AG09319 (cell line): ENCODE data around the gene ARHGAP15.

Experiments used
- DNase-seq: peaks from one replicate; pipeline ENCODE4 v3.0.0-alpha.2; 2010; ENCODE audit warnings: low read depth; ENCODE audit errors: extremely low read depth
- CTCF ChIP-seq: IDR thresholded peaks from 2 replicates; pipeline ENCODE4 v1.5.1; 2011; ENCODE audit warnings: low read depth, mild to moderate bottlenecking, inconsistent platforms, low read length, moderate library complexity

The ARHGAP15 gene

GRCh38 chr2:143175438-143175837, 46.2 kb downstream of the ARHGAP15 start:
- no peak for DNase-seq
- TF ChIP-seq CTCF: no peak

DNA sequence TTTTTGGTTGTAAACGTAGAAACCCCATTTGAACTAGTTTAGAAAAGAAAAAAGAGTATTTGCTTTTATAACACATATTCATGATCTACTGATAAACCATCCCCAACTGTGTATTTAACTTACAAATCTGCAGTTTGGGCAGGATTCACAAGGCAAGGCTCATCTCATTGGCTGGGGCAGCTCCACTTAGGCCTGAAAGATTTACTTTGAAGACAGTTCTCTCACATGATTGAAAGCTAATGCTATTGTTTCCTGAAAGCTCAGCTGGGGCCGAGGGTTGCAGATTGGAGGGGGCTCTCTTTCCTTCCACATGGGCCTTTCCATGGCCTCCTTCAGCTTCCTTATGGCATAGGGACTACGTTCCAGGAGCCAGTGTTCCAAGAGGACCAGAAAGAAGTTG, 47.4 kb downstream of the ARHGAP15 start:
- DNase-seq: no peak
- TF ChIP-seq CTCF: no peak

DNA sequence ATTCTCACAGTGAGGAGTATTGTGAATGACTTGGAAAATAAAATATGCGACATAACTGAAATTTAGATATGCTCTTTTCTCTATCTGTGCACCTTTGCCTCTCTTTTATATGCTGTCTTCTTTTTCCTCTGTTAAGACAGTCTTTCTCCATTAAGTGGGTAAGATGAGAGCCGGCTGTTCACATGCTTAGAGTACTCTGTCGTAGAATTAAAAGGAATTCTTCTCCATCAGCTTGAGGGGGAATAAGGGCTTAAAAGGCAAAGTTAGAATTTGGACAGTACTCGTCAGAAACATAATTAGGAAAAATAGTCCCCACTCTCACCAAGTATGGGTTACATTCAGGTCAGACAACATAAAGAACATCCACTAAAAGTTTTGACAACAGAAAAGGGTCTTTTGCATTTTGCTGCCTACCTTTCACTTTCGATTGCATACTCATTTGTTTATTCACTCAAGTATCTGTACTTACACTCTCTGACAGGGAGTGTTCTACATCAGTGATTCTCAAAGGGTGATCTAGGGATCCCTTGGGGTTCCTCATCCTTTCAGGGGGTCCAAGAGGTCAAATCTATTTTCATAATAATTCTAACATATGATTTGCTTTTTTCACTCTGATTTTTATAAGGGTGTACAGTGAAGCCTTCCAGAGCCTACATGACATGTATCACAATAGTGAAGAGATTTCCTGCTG, 48.0 kb downstream of the ARHGAP15 start:
- no peak for TF ChIP-seq CTCF
- no peak for DNase-seq

- DNase-seq: no peak
- no peak for TF ChIP-seq CTCF
These were observed 52.3 kb downstream of the ARHGAP15 start for GRCh38 chr2:143181494-143181893.

DNA sequence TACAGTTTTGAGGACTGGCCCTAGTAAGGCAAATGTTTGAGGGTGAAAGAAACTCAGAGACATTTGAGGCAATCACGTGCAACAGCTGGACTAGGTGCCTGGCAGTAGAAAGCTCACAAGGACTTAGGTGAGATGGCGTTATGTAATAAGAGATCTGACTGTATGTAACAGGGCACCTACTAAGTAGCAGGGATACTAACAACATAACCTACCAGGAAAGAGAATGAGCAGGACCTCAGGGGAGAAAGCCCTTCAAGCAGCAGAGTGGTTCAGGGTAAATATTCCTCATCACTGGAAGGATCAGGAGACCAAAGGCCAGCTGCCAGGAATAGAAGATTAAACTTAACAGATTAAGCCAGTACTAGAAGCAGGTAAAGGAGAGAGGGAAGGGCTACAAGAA, 53.4 kb downstream of the ARHGAP15 start:
- TF ChIP-seq CTCF: no peak
- no peak for DNase-seq

GRCh38 chr2:143183804-143184463, 54.7 kb downstream of the ARHGAP15 start:
- no peak for DNase-seq
- no peak for TF ChIP-seq CTCF

DNA sequence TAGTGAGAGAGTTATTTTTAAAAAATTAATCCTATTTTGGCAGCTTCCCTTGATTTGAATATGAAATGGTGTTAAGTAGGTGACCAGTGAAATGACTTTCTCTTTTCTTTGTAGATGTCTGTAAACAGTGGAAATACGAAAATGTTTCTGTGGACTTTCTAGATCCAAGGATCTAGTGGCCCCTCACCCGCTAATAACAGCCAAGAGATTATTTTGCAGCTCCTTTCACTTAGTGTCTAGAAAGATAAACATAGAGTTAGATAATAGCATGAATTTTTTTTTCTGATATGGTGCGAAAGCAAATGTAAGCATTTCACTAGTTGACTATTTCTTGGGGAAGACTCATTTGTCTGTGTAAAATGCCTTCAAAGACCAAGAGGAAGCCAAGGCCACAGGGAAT, 57.7 kb downstream of the ARHGAP15 start:
- no peak for TF ChIP-seq CTCF
- no peak for DNase-seq
